Neural cell (in vitro differentiated cells): Measurements from ENCODE around the gene CTU1. TPM values are rescaled to one million over a fixed set of nuclear protein-coding genes. Genes with fewer than 3 reads are reported as not detected.

Experiments used
- H2AFZ ChIP-seq: fragments of 200-600, 300-800 bp; sonication (generic), shearing (Covaris generic); 2 replicates; pipeline ENCODE4 v1.6.0; 2014; ENCODE audit warnings: low read depth, mild to moderate bottlenecking, antibody characterized with exemption, low read length, moderate library complexity
- H3F3A ChIP-seq: fragments of 200-600 bp; shearing (Covaris generic); 2 replicates; pipeline ENCODE4 v1.6.1; 2016; ENCODE audit warnings: mild to moderate bottlenecking, moderate library complexity, mixed read lengths, antibody characterized with exemption, low read length; ENCODE audit not compliant: insufficient read depth, poor library complexity, severe bottlenecking
- H3K27ac ChIP-seq: fragments of 200-600, 300-800 bp; sonication (generic), shearing (Covaris generic); 2 replicates; pipeline ENCODE4 v1.5.1; 2014; ENCODE audit warnings: mild to moderate bottlenecking, low read length, moderate library complexity
- H3K27me3 ChIP-seq: fragments of 300-800, 200-600 bp; sonication (generic), shearing (Covaris generic); 2 replicates; pipeline ENCODE4 v1.6.0; 2014; ENCODE audit warnings: mild to moderate bottlenecking, low read depth, low read length, moderate library complexity; ENCODE audit not compliant: insufficient read depth
- H3K36me3 ChIP-seq: fragments of 300-800, 200-600 bp; sonication (generic), shearing (Covaris generic); 2 replicates; pipeline ENCODE4 v1.5.1; 2014; ENCODE audit warnings: mild to moderate bottlenecking, antibody characterized with exemption, low read length, moderate library complexity; ENCODE audit not compliant: insufficient read depth
- H3K4me2 ChIP-seq: fragments of 300-800, 200-600 bp; sonication (generic), shearing (Covaris generic); 2 replicates; pipeline ENCODE4 v1.6.0; 2014; ENCODE audit warnings: mild to moderate bottlenecking, low read length
- H3K4me3 ChIP-seq: fragments of 300-800, 200-600 bp; sonication (generic), shearing (Covaris generic); 2 replicates; pipeline ENCODE4 v1.5.1; 2014; ENCODE audit warnings: mild to moderate bottlenecking, low read length, moderate library complexity
- H3K79me2 ChIP-seq: fragments of 200-600 bp; shearing (Covaris generic); replicated peaks from 2 replicates; pipeline ENCODE4 v1.6.0; 2014; ENCODE audit warnings: mild to moderate bottlenecking, low read length, moderate library complexity; ENCODE audit not compliant: insufficient read depth
- H3K9ac ChIP-seq: fragments of 300-800, 200-600 bp; sonication (generic), shearing (Covaris generic); 2 replicates; pipeline ENCODE4 v1.6.1; 2016; ENCODE audit warnings: mild to moderate bottlenecking, low read length, mixed read lengths
- H3K9me2 ChIP-seq: fragments of 200-600 bp; shearing (Covaris generic); 2 replicates; pipeline ENCODE4 v1.6.1; 2016; ENCODE audit warnings: mild to moderate bottlenecking, low read length, mixed read lengths; ENCODE audit not compliant: insufficient read depth
- H3K9me3 ChIP-seq: fragments of 200-600, 300-800 bp; sonication (generic), shearing (Covaris generic); 2 replicates; pipeline ENCODE4 v1.6.1; 2016; ENCODE audit warnings: mild to moderate bottlenecking, mixed run types, low read length, moderate library complexity, mixed read lengths
- H4K20me1 ChIP-seq: fragments of 200-600 bp; shearing (Covaris generic); 2 replicates; pipeline ENCODE4 v1.6.1; 2016; ENCODE audit warnings: mild to moderate bottlenecking, mixed run types; ENCODE audit not compliant: insufficient read depth
- CTCF ChIP-seq: fragments of 450-650 bp; IDR thresholded peaks from 2 replicates; pipeline ENCODE4 v1.5.1; 2014; ENCODE audit warnings: antibody characterized with exemption, mild to moderate bottlenecking, moderate library complexity; ENCODE audit not compliant: poor library complexity, severe bottlenecking
- EP300 ChIP-seq: fragments of 450-650 bp; conservative IDR thresholded peaks from 2 replicates; pipeline ENCODE4 v1.6.1; 2014; ENCODE audit warnings: antibody characterized with exemption, mild to moderate bottlenecking, moderate library complexity; ENCODE audit not compliant: poor library complexity, severe bottlenecking
- EZH2 ChIP-seq: fragments of 200-600, 300-800 bp; shearing (Covaris generic), sonication (generic); IDR thresholded peaks from 2 replicates; pipeline ENCODE4 v1.6.1; 2014; ENCODE audit warnings: antibody characterized with exemption, low read length, borderline replicate concordance, mild to moderate bottlenecking; ENCODE audit not compliant: insufficient read depth, poor library complexity, severe bottlenecking
- MXI1 ChIP-seq: fragments of 450-650 bp; conservative IDR thresholded peaks from 2 replicates; pipeline ENCODE4 v1.6.1; 2014; ENCODE audit warnings: antibody characterized with exemption, mild to moderate bottlenecking; ENCODE audit not compliant: poor library complexity, severe bottlenecking
- POLR2AphosphoS5 ChIP-seq: IDR thresholded peaks from 2 replicates; pipeline ENCODE4 v1.6.1; 2012
- RAD21 ChIP-seq: fragments of 450-650 bp; conservative IDR thresholded peaks from 2 replicates; pipeline ENCODE4 v1.6.1; 2014; ENCODE audit warnings: antibody characterized with exemption, mild to moderate bottlenecking, moderate library complexity
- REST ChIP-seq: IDR thresholded peaks from 2 replicates; pipeline ENCODE4 v1.6.1; 2012; ENCODE audit warnings: borderline replicate concordance
- SMC3 ChIP-seq: fragments of 450-650 bp; conservative IDR thresholded peaks from 2 replicates; pipeline ENCODE4 v1.6.1; 2014; ENCODE audit warnings: antibody characterized with exemption, mild to moderate bottlenecking, moderate library complexity; ENCODE audit not compliant: poor library complexity
- TAF1 ChIP-seq: IDR thresholded peaks from 2 replicates; pipeline ENCODE4 v1.6.1; 2012; ENCODE audit warnings: low read depth
- polyA plus RNA-seq: library from polyadenylated mRNA; depleted of rRNA; stranded (reverse); fragments of >200 nt; gene quantifications from 2 replicates; pipeline ENCODE4 v1.2.3, GENCODE V29; 2014

The CTU1 gene
- polyA plus RNA-seq, 1 donor from 2014 or later, result 12.6 TPM

- Histone ChIP-seq H3K4me2 (no peak overlapping the region), H3F3A (no peaks in the 10 kb centered on the region), H3K4me3 (no peak overlapping the region), H3K27me3 (no peaks in the 10 kb centered on the region), H3K9me2 (no peaks in the 10 kb centered on the region), H3K9ac (no peak overlapping the region), H4K20me1 (no peaks in the 10 kb centered on the region), H3K9me3 (no peaks in the 10 kb centered on the region), H3K27ac (no peak overlapping the region), H3K79me2 (no peaks in the 10 kb centered on the region), H3K36me3 (no peaks in the 10 kb centered on the region), H2AFZ (no peak overlapping the region)
- TF ChIP-seq SMC3 (no peak), MXI1 (no peak), CTCF (no peak), EP300 (no peak), REST (no peak), POLR2AphosphoS5 (no peak), TAF1 (no peak), RAD21 (no peak), EZH2 (no peak)
Observed at GRCh38 chr19:51055866-51056265, 52.3 kb downstream of the CTU1 start.

Other genes with a start within 250 kb of the CTU1 start
- gene KLK2, start 235.0 kb downstream of the CTU1 start, polyA plus RNA-seq, result not detected in 2 replicates
- not detected in 2 replicates for gene KLK4, start 197.0 kb downstream of the CTU1 start, polyA plus RNA-seq
- gene KLK5, start 155.4 kb downstream of the CTU1 start, polyA plus RNA-seq, result not detected in 2 replicates
- not detected in 2 replicates for gene KLK6, start 138.8 kb downstream of the CTU1 start, polyA plus RNA-seq
- gene KLK7, start 124.5 kb downstream of the CTU1 start, polyA plus RNA-seq, result not detected in 2 replicates
- not detected in 2 replicates for gene KLK8, start 106.8 kb downstream of the CTU1 start, polyA plus RNA-seq
- 0.73 TPM in 1 of 2 replicates, not detected in the other for gene KLK10, start 88.7 kb downstream of the CTU1 start, polyA plus RNA-seq
- not detected in 2 replicates for gene KLK11, start 81.8 kb downstream of the CTU1 start, polyA plus RNA-seq
- not detected in 2 replicates for gene KLK12, start 73.4 kb downstream of the CTU1 start, polyA plus RNA-seq
- gene KLK13, start 43.3 kb downstream of the CTU1 start, polyA plus RNA-seq, result not detected in 2 replicates
- not detected in 2 replicates for gene KLK14, start 25.5 kb downstream of the CTU1 start, polyA plus RNA-seq
- gene SIGLEC9, start 16.5 kb upstream of the CTU1 start, polyA plus RNA-seq, result not detected in 2 replicates
- gene SIGLEC7, start 33.9 kb upstream of the CTU1 start, polyA plus RNA-seq, result not detected in 2 replicates
- gene CD33, start 116.7 kb upstream of the CTU1 start, polyA plus RNA-seq, result not detected in 2 replicates
- gene SIGLECL1, start 142.7 kb upstream of the CTU1 start, polyA plus RNA-seq, result not detected in 2 replicates
- gene IGLON5, start 203.2 kb upstream of the CTU1 start, polyA plus RNA-seq, result 13.5 and 18.3 TPM in 2 replicates
- gene VSIG10L, start 233.7 kb upstream of the CTU1 start, polyA plus RNA-seq, result 1.5 and 2.3 TPM in 2 replicates